ENCODE data around the gene TNXB. TPM values are rescaled to one million over a fixed set of nuclear protein-coding genes. Genes with fewer than 3 reads are reported as not detected.

Gene TNXB
- total and polyA plus RNA-seq, 9 of the 15 experiments (the other 6 are each of a cell fraction or from before 2014, with no cell fraction given): 0.14 to 28.1 (median 12.4) TPM

DNA sequence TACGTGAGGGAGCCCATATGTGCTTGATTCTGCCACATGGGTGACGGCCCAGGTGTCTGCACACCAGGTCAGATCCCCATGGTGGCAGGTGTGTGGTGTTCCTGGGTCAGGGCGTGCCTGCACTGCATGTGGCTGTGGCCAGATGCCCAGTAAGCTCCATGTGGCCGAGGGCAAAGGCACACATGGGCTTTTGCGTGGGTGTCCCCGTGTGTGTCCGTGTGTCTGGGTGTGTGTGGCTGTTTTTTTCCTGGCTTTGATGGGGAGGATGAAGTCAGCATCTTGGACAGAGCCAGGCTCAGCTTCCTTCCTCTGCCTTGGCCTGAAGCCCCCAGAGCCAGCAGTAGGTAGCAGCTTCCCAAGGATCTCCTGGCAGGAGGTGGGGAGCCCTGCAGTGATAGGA is 1.5 kb upstream of the TNXB start:
- ATAC-seq: peak; percentile 3; the same call in 2 of the 3 replicates
- no peak for DNase-seq (ENCODE audit: extremely low read depth in 1 of 4, low spot score in 3 of 4)
- no TSS peak for BruUV-seq (replicated peaks)
- in situ Hi-C loops (cut with MboI): no loop called here
- Histone ChIP-seq H3K36me3 (ENCODE audit: control insufficient read depth, insufficient read depth, low read length) (peaks cover 2% of the 10 kb centered on the region; the same call in 1 of the 3 replicates), H3K4me1 (replicated peaks in 1 of 2; ENCODE audit: control insufficient read depth in 2 of 2, insufficient read depth in 2 of 2, low read length in 2 of 2) (peaks cover 29 to 43% of the 10 kb centered on the region in 2 experiments), H3K79me2 (ENCODE audit: control insufficient read depth, insufficient read depth, low read length) (no peaks in the 10 kb centered on the region), H3K9me3 (replicated peaks; ENCODE audit: control insufficient read depth, insufficient read depth, low read depth, low read length) (no peaks in the 10 kb centered on the region), H2AFZ (ENCODE audit: low read depth, low read length) (no peak overlapping the region), H3K4me2 (ENCODE audit: insufficient read depth, low read length) (no peak overlapping the region), H3K9me1 (ENCODE audit: control insufficient read depth, insufficient read depth, low read length) (no peaks in the 10 kb centered on the region), H3K27ac (ENCODE audit: extremely low read depth, low read depth, low read length) (no peak overlapping the region), H3K4me3 (no peak overlapping the region), H3K27me3 (ENCODE audit: control insufficient read depth in 2 of 2, insufficient read depth in 2 of 2, low read length in 2 of 2) (peaks cover 0 to 6% of the 10 kb centered on the region in 2 experiments; a peak in 2 of 5 replicates), H3K9ac (ENCODE audit: insufficient read depth in 1 of 2, low read depth in 2 of 2, low read length in 2 of 2) (peak overlapping the region in 1 of 2 experiments; percentile 77; a peak in 2 of 4 replicates), H4K20me1 (replicated peaks; ENCODE audit: control insufficient read depth, insufficient read depth, low read length) (no peaks in the 10 kb centered on the region)
- intact Hi-C loops (cut with micrococcal nuclease): loop anchor here (10.0 kb wide), 1 partner anchor 304 kb away; no protein-coding TSS in a partner anchor
- 43% methylated on average over 7 of the region's 7 CpGs for WGBS (ENCODE audit: insufficient coverage, low coverage, missing lambda C conversion rate)
- ChIA-PET POLR2A (interaction anchor here (1.0 to 4.9 kb wide), 5 partner anchors 8 to 159 kb away, joined by 3 to 38 read pairs (median 7); no protein-coding TSS in a partner anchor), CTCF (ENCODE audit: low intra/inter-chr PET ratio) (no interaction called here)
- no peak for FAIRE-seq
- no peak for TF ChIP-seq TAF7 (tag; IDR thresholded peaks at IDR 0.05)
- TF ChIP-seq MCM3 (IDR thresholded peaks at IDR 0.05): no peak
- TF ChIP-seq POLR2G (IDR thresholded peaks at IDR 0.05; ENCODE audit: low read depth, low read length): peak; percentile 60
- 0 out of 2 replicates have a peak, but pooled peaks have one; percentile 32 for TF ChIP-seq PRMT5 (CRISPR knock-in tag; IDR thresholded peaks at IDR 0.05)
- no peak for TF ChIP-seq ZNF699 (CRISPR knock-in tag; IDR thresholded peaks at IDR 0.05; ENCODE audit: insufficient replicate concordance)
- TF ChIP-seq ZFP30 (CRISPR knock-in tag; IDR thresholded peaks at IDR 0.05; ENCODE audit: borderline replicate concordance): no peak
- peak; percentile 29 for TF ChIP-seq POLR2B (IDR thresholded peaks at IDR 0.05; ENCODE audit: low read depth, partially characterized antibody)
- no peak for TF ChIP-seq JUND (IDR thresholded peaks at IDR 0.05; ENCODE audit: borderline replicate concordance, low read depth, low read length)
- TF ChIP-seq JUND (tag; IDR thresholded peaks at IDR 0.05; ENCODE audit: borderline replicate concordance, low read depth, low read length): no peak
- no peak for TF ChIP-seq ZNF324 (CRISPR knock-in tag; IDR thresholded peaks at IDR 0.05)
- no peak for TF ChIP-seq SIN3B (IDR thresholded peaks at IDR 0.05; ENCODE audit: low read depth)
- TF ChIP-seq, protein P1, sequence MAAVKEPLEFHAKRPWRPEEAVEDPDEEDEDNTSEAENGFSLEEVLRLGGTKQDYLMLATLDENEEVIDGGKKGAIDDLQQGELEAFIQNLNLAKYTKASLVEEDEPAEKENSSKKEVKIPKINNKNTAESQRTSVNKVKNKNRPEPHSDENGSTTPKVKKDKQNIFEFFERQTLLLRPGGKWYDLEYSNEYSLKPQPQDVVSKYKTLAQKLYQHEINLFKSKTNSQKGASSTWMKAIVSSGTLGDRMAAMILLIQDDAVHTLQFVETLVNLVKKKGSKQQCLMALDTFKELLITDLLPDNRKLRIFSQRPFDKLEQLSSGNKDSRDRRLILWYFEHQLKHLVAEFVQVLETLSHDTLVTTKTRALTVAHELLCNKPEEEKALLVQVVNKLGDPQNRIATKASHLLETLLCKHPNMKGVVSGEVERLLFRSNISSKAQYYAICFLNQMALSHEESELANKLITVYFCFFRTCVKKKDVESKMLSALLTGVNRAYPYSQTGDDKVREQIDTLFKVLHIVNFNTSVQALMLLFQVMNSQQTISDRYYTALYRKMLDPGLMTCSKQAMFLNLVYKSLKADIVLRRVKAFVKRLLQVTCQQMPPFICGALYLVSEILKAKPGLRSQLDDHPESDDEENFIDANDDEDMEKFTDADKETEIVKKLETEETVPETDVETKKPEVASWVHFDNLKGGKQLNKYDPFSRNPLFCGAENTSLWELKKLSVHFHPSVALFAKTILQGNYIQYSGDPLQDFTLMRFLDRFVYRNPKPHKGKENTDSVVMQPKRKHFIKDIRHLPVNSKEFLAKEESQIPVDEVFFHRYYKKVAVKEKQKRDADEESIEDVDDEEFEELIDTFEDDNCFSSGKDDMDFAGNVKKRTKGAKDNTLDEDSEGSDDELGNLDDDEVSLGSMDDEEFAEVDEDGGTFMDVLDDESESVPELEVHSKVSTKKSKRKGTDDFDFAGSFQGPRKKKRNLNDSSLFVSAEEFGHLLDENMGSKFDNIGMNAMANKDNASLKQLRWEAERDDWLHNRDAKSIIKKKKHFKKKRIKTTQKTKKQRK (IDR thresholded peaks at IDR 0.05; ENCODE audit: borderline replicate concordance, low read depth, low read length): no peak
- no peak for TF ChIP-seq ILK (tag; IDR thresholded peaks at IDR 0.05; ENCODE audit: borderline replicate concordance, low read depth)
- no peak for TF ChIP-seq ZNF140 (CRISPR knock-in tag; IDR thresholded peaks at IDR 0.05)
- TF ChIP-seq, protein P2, sequence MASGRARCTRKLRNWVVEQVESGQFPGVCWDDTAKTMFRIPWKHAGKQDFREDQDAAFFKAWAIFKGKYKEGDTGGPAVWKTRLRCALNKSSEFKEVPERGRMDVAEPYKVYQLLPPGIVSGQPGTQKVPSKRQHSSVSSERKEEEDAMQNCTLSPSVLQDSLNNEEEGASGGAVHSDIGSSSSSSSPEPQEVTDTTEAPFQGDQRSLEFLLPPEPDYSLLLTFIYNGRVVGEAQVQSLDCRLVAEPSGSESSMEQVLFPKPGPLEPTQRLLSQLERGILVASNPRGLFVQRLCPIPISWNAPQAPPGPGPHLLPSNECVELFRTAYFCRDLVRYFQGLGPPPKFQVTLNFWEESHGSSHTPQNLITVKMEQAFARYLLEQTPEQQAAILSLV (tag; IDR thresholded peaks at IDR 0.05): no peak
- TF ChIP-seq, protein P3, sequence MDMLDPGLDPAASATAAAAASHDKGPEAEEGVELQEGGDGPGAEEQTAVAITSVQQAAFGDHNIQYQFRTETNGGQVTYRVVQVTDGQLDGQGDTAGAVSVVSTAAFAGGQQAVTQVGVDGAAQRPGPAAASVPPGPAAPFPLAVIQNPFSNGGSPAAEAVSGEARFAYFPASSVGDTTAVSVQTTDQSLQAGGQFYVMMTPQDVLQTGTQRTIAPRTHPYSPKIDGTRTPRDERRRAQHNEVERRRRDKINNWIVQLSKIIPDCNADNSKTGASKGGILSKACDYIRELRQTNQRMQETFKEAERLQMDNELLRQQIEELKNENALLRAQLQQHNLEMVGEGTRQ (CRISPR knock-in tag; IDR thresholded peaks at IDR 0.05): no peak
- TF ChIP-seq STAT5A (IDR thresholded peaks at IDR 0.05; ENCODE audit: borderline replicate concordance, low read length): no peak

All from K562 (cell line).